AG09319 (cell line): Measurements from ENCODE around the gene FAM3C.
"Not testable (repeated sequence)": the region's sequence is repeated elsewhere in the genome, so short reads cannot be mapped to it uniquely, and the experiment has no call there.

ENCODE experiments used
- DNase-seq: peaks from one replicate; pipeline ENCODE4 v3.0.0-alpha.2; 2010; ENCODE audit warnings: low read depth; ENCODE audit errors: extremely low read depth
- CTCF ChIP-seq: IDR thresholded peaks from 2 replicates; pipeline ENCODE4 v1.5.1; 2011; ENCODE audit warnings: low read depth, mild to moderate bottlenecking, inconsistent platforms, low read length, moderate library complexity

The FAM3C gene, protein sequence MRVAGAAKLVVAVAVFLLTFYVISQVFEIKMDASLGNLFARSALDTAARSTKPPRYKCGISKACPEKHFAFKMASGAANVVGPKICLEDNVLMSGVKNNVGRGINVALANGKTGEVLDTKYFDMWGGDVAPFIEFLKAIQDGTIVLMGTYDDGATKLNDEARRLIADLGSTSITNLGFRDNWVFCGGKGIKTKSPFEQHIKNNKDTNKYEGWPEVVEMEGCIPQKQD

GRCh38 chr7:121395961-121396757, at the start of gene FAM3C:
TSS of gene FAM3C (minus strand) at chr7:121396308. CDS start at chr7:121382969, 13,339 bp downstream.
- DNase-seq, result peak; percentile 73
- TF ChIP-seq CTCF, result peak; percentile 38

DNA sequence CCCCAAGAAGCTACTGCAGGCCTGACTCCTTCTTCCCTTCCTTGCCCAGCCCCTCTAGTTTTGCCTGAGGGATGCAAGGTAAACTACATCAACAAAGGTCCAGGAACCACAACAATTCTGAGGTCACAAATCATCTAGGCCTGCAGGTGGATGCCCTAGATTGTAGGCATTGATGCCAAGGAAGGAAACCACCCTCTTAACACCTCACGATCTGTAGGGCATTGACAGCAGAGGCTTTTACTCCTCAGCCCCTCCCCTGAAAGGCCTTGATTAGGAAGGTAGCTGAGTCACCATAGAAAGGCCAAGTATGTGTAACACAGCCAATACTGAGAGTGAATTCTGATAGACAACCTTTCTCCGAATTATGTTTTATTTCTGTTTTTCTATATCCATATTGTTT, 46.7 kb upstream of the FAM3C start:
- no peak for TF ChIP-seq CTCF
- no peak for DNase-seq

- TF ChIP-seq CTCF, result no peak
- DNase-seq, result no peak
Observed at GRCh38 chr7:121440857-121441503, 44.9 kb upstream of the FAM3C start.

- DNase-seq, result not testable (repeated sequence)
Observed at GRCh38 chr7:121438043-121438955, 42.2 kb upstream of the FAM3C start.

DNA sequence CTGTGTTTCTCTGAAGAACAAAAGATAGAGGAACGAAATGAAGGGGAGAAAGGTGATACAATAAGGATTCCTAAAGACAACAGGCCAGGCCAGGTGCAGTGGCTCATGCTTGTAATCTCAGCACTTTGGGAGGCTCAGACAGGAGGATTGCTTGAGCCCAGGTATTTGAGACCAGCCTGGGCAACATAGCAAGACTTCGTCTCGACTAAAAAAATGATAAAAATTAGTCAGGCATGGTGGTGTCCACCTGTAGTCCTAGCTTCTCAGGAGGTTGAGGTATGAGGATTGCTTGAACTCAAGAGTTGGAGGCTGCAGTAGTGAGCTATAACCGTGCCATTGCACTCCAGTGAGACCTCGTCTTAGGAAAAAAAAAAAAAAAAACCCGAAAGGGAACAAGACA, 41.4 kb upstream of the FAM3C start:
- TF ChIP-seq CTCF, result no peak
- no peak for DNase-seq

GRCh38 chr7:121436688-121437087, 40.6 kb upstream of the FAM3C start:
- no peak for DNase-seq

More at GRCh38 chr7:121436688-121437087, 40.6 kb upstream of the FAM3C start:
- no peak for TF ChIP-seq CTCF
